Bronchial smooth muscle cell (primary cell): ENCODE measurements around the gene MRPL21. TPM values are rescaled to one million over a fixed set of nuclear protein-coding genes. Genes with fewer than 3 reads are reported as not detected.

Experiments
- total RNA-seq: library from RNA; depleted of rRNA; stranded (reverse); fragments of >200 nt; gene quantifications from 2 replicates; pipeline ENCODE4 v1.2.1, GENCODE V29; 2014

The MRPL21 gene
- 63.6 and 77.9 TPM in 2 replicates for total RNA-seq

GRCh38 chr11:68903288-68904247 is at the start of gene MRPL21, which contains the start of gene IGHMBP2:
Gene MRPL21 (minus strand): TSS chr11:68903832. CDS start chr11:68903810, 22 bp downstream.
Gene IGHMBP2 (plus strand): TSS chr11:68903891. CDS start chr11:68903953, 62 bp downstream.

DNA sequence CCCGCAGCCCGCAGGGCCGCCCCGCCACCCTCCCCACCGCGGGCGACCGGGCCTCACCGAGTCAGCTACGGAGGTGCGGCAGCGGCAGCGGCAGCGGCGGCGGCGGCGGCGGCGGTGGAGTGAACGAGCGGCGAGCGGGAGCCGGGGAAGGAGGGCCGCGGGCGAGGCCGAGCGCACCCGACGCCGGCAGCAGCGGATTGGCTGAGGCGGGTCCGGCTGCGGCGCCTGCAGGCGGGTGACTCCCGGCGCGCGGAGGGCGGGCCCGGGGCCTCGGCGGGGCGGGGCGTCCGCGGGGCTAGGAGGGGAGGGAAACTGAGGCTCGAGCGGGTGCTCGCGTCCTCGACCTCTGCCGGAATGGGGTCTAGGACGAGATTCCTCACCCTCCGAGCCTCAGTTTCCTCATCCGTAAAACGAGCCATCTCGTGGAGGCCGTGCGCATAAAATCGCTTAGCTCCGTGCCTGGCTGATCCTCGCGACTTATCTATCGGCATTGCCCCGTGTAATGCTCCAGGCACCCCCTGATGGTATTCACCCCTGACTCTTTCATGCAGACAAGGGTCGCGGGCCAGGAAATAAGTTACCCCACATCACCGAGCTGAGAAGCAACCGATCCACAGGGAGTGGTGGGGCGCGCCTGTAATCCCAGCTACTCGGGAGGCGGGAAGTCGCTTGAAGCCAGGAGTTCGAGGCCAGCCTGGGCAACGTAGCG is 61.8 kb downstream of the MRPL21 start, which contains the start of gene CPT1A:
TSS of gene CPT1A (minus strand) at position 199 of the 709 bp plus-strand sequence. CDS start 26,442 bp downstream, outside the sequence.

Other genes with a start within 250 kb of the MRPL21 start
- 0.09 and 0.47 TPM in 2 replicates for gene GAL, start 219.3 kb downstream of the MRPL21 start, total RNA-seq
- 0.32 TPM in 1 of 2 replicates, not detected in the other for gene TESMIN, start 152.3 kb downstream of the MRPL21 start, total RNA-seq
- gene CPT1A, start 61.9 kb downstream of the MRPL21 start, total RNA-seq, result 37.2 and 53.9 TPM in 2 replicates
- gene IGHMBP2, start 59 bp upstream of the MRPL21 start, total RNA-seq, result 4.7 TPM in 2 replicates
- gene MRGPRD, start 77.2 kb upstream of the MRPL21 start, total RNA-seq, result not detected in 2 replicates
- gene MRGPRF, start 109.4 kb upstream of the MRPL21 start, total RNA-seq, result 28.7 and 33.5 TPM in 2 replicates
- 11.7 and 12.9 TPM in 2 replicates for gene TPCN2, start 145.1 kb upstream of the MRPL21 start, total RNA-seq